OCI-LY3 (cell line): ENCODE results near the gene CC2D2A.

ENCODE experiments used
- CTCF ChIP-seq: fragments of 200-600, 300-600 bp; sonication (generic); IDR thresholded peaks from 2 replicates; pipeline ENCODE4 v1.5.1; 2014; ENCODE audit warnings: antibody characterized with exemption, low read length, low read depth
- EZH2phosphoT487 ChIP-seq: fragments of 200-600 bp; shearing (Covaris generic); IDR thresholded peaks from 2 replicates; pipeline ENCODE4 v1.6.1; 2018; ENCODE audit warnings: antibody characterized with exemption, mixed run types, low read depth

GRCh38 chr4:15495621-15496020 lies 25.9 kb downstream of the CC2D2A start:
- no peak for TF ChIP-seq CTCF
- TF ChIP-seq EZH2phosphoT487, result no peak
